ENCODE measurements around the gene CHMP2B. TPM values are rescaled to one million over a fixed set of nuclear protein-coding genes. Genes with fewer than 3 reads are reported as not detected.

Gene CHMP2B
- total and polyA plus RNA-seq, 4 donors: 12.6 to 49.5 (median 15.5) TPM

GRCh38 chr3:87276484-87276883 lies 49.4 kb downstream of the CHMP2B start, which contains the start of gene POU1F1:
Gene POU1F1, minus strand, starts transcription at chr3:87276584. Its CDS starts 122 bp downstream, at chr3:87276462.
- WGBS: 82% methylated on average over 6 of the region's 6 CpGs
- no peaks in the 10 kb centered on the region for H3K9me3 ChIP-seq (ENCODE audit: control insufficient read depth in 4 of 4, low read length in 3 of 4)

More at GRCh38 chr3:87276484-87276883, 49.4 kb downstream of the CHMP2B start, which contains the start of gene POU1F1:
- Histone ChIP-seq H3K27ac (ENCODE audit: low read depth in 1 of 2, low read length in 2 of 2) (no peak within 1 kb of the TSS), H3K4me3 (ENCODE audit: low read depth in 1 of 3, low read length in 3 of 3) (no peak within 1 kb of the TSS), H3K36me3 (ENCODE audit: control insufficient read depth in 4 of 4, insufficient read depth in 3 of 4, low read depth in 1 of 4, low read length in 3 of 4) (no peaks in the 10 kb centered on the region), H3K27me3 (ENCODE audit: control insufficient read depth in 4 of 4, insufficient read depth in 4 of 4, low read length in 3 of 4) (no peaks in the 10 kb centered on the region), H3K4me1 (ENCODE audit: control insufficient read depth in 4 of 4, insufficient read depth in 4 of 4, low read length in 3 of 4) (no peaks in the 10 kb centered on the region), H3K9ac (ENCODE audit: low read depth in 1 of 2, low read length in 2 of 2) (no peak within 1 kb of the TSS)
- no peak for TF ChIP-seq RXRA (IDR thresholded peaks at IDR 0.05)
- TF ChIP-seq JUND (IDR thresholded peaks at IDR 0.05): no peak
- TF ChIP-seq TAF1 (conservative IDR thresholded peaks at IDR 0.05): no peak
- TF ChIP-seq HNF4G (IDR thresholded peaks at IDR 0.05): no peak
- TF ChIP-seq ATF3 (IDR thresholded peaks at IDR 0.05): no peak
- no peak for TF ChIP-seq EGR1 (IDR thresholded peaks at IDR 0.05; ENCODE audit: low read depth in 2 of 2)
- TF ChIP-seq FOXA2 (IDR thresholded peaks at IDR 0.05): no peak
- TF ChIP-seq REST (IDR thresholded peaks at IDR 0.05): no peak
- no peak for TF ChIP-seq MAX (IDR thresholded peaks at IDR 0.05)
- TF ChIP-seq CTCF (IDR thresholded peaks at IDR 0.05; ENCODE audit: low read depth, low read length, missing input control): no peak
- TF ChIP-seq ZBTB33 (IDR thresholded peaks at IDR 0.05): no peak
- no peak for TF ChIP-seq YY1 (IDR thresholded peaks at IDR 0.05)
- TF ChIP-seq HNF4A (conservative IDR thresholded peaks at IDR 0.05): no peak
- no peak for TF ChIP-seq RAD21 (IDR thresholded peaks at IDR 0.05)
- DNase-seq (ENCODE audit: low spot score): no peak

Measured in liver (tissue), 9 donors.